GM10248 (cell line): ENCODE measurements around the gene TMEM244.
"Not testable (repeated sequence)": the region's sequence is repeated elsewhere in the genome, so short reads cannot be mapped to it uniquely, and the experiment has no call there.

ENCODE experiments used
- CTCF ChIA-PET: fragments of 300-600 bp; sonication (Branson Sonifier 250); formaldehyde crosslinking; extraction: SDS; loops from one replicate; lab custom pipeline; 2021; ENCODE audit warnings: antibody characterized with exemption; lab: Yijun Ruan, JAX
- POLR2A ChIA-PET: fragments of 350-650 bp; sonication (Branson Sonifier 250); formaldehyde crosslinking; extraction: SDS; loops from one replicate; lab custom pipeline; 2020; ENCODE audit warnings: antibody characterized with exemption; lab: Yijun Ruan, JAX
- DNase-seq: peaks from one replicate; pipeline ENCODE4 v3.0.0; 2012; ENCODE audit errors: extremely low spot score
- CTCF ChIP-seq: IDR thresholded peaks from 2 replicates; pipeline ENCODE4 v1.5.1; 2012; ENCODE audit warnings: mild to moderate bottlenecking, low read depth; ENCODE audit errors: extremely low read depth, missing control alignments, control extremely low read depth

The TMEM244 gene

GRCh38 chr6:129842137-129842536 is 19.0 kb downstream of the TMEM244 start:
- CTCF ChIA-PET: no interaction called here
- POLR2A ChIA-PET: no interaction called here
- TF ChIP-seq CTCF: no peak
- DNase-seq: no peak

GRCh38 chr6:129839562-129839961 is 21.6 kb downstream of the TMEM244 start:
- POLR2A ChIA-PET, DNase-seq: not testable (repeated sequence)
- CTCF ChIA-PET: interaction anchor here (3.3 kb wide), 1 partner anchor 12 kb away, joined by 7 read pairs; no protein-coding TSS in a partner anchor

GRCh38 chr6:129835691-129836090 is 25.4 kb downstream of the TMEM244 start:
- ChIA-PET CTCF (interaction anchor here (1.0 to 1.6 kb wide), 8 partner anchors 13 to 226 kb away, joined by 3 to 4 read pairs (median 3); partner anchors contain the start of gene TMEM244), POLR2A (no interaction called here)
- no peak for TF ChIP-seq CTCF
- DNase-seq: no peak

- POLR2A ChIA-PET: no interaction called here
These were observed 28.8 kb downstream of the TMEM244 start for GRCh38 chr6:129832299-129832698.

GRCh38 chr6:129828229-129828628 is 32.9 kb downstream of the TMEM244 start:
- no peak for TF ChIP-seq CTCF
- ChIA-PET CTCF (interaction anchor here (1.0 to 1.9 kb wide), 3 partner anchors 10 to 329 kb away, joined by 3 to 7 read pairs (median 5); no protein-coding TSS in a partner anchor), POLR2A (no interaction called here)
- no peak for DNase-seq

More at GRCh38 chr6:129832299-129832698, 28.8 kb downstream of the TMEM244 start:
- CTCF ChIA-PET: no interaction called here
- no peak for DNase-seq
- TF ChIP-seq CTCF: no peak

- TF ChIP-seq CTCF: no peak
- POLR2A ChIA-PET: no interaction called here
- CTCF ChIA-PET: no interaction called here
- DNase-seq: no peak
These were observed 42.9 kb downstream of the TMEM244 start for GRCh38 chr6:129818251-129818650.

- ChIA-PET CTCF (no interaction called here), POLR2A (no interaction called here)
These were observed 43.3 kb downstream of the TMEM244 start for GRCh38 chr6:129817821-129818220.

More at GRCh38 chr6:129817821-129818220, 43.3 kb downstream of the TMEM244 start:
- TF ChIP-seq CTCF: no peak
- no peak for DNase-seq
